CD1c-positive myeloid dendritic cell (primary cell): Measurements from ENCODE around the gene NIPAL3.
A peak's percentile ranks its signal among the peaks of the same experiment; 100 is the strongest.
"Not testable (repeated sequence)": the region's sequence is repeated elsewhere in the genome, so short reads cannot be mapped to it uniquely, and the experiment has no call there.

Experiments used
- DNase-seq: peaks from one replicate; pipeline ENCODE4 v3.0.0-alpha.2; 2016; ENCODE audit errors: extremely low spot score

NIPAL3 gene

DNA sequence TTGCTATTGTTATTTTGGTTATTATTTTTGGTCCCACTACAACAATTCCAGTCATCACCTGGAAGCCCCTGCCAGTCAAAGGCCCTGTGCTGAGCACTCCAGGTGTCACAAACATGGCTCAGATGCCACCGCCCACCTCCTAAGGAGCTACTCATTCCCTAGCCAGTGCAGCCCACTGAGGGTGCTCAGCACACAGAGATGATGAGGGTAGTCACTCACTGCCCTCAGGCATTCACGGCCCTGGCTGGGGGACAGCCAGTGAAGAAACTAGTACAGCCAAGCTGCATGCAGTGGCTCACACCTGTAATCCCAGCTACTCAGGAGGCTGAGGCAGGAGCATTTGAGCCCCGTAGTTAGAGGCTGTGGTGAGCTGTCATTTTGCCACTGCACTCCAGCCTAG lies 42.3 kb downstream of the NIPAL3 start:
- DNase-seq, result no peak

DNA sequence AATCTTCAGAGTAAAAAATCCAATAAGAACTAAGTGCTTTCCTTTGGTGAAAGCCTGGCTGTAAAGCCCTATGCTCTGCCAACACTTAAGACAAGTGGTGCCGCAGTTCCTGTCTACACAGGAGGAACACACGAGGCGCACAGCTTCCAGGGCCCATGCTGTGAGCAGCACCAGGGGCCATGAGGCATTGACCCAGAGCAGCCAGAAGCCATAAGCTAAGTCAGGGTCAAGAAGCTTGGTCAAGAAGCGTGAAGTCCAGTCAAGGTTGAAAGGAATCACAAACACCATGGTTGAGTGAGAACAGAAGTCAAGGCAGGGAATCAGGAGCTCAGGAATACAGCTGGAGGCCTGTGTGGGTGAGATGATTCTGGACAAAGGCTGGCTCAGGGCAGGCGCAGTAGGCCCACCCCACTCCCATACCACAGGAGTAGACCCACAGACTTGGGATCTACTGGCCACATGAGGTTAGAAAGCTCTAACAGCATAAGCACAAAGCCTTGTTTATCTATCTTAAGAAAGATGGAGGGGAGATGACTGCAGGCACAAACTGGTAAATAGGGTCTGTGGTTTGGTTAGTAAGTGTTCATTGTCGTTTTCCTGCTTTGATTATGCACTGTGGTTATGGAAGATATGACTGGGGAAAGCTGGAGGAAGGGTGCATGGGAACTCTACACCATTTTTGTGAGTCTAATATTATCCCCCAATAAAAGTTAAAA lies 44.1 kb downstream of the NIPAL3 start:
- DNase-seq, result no peak

GRCh38 chr1:24462128-24462527 lies 46.5 kb downstream of the NIPAL3 start:
- DNase-seq, result not testable (repeated sequence)

GRCh38 chr1:24463776-24464735 lies 48.5 kb downstream of the NIPAL3 start:
- no peak for DNase-seq

- no peak for DNase-seq
Measured at GRCh38 chr1:24465099-24465498, 49.5 kb downstream of the NIPAL3 start.

- peak; percentile 21 for DNase-seq
Measured at GRCh38 chr1:24465638-24466037, 50.0 kb downstream of the NIPAL3 start.

GRCh38 chr1:24468685-24469316 lies 53.2 kb downstream of the NIPAL3 start:
- DNase-seq, result no peak

GRCh38 chr1:24470592-24470991 lies 55.0 kb downstream of the NIPAL3 start:
- no peak for DNase-seq

DNA sequence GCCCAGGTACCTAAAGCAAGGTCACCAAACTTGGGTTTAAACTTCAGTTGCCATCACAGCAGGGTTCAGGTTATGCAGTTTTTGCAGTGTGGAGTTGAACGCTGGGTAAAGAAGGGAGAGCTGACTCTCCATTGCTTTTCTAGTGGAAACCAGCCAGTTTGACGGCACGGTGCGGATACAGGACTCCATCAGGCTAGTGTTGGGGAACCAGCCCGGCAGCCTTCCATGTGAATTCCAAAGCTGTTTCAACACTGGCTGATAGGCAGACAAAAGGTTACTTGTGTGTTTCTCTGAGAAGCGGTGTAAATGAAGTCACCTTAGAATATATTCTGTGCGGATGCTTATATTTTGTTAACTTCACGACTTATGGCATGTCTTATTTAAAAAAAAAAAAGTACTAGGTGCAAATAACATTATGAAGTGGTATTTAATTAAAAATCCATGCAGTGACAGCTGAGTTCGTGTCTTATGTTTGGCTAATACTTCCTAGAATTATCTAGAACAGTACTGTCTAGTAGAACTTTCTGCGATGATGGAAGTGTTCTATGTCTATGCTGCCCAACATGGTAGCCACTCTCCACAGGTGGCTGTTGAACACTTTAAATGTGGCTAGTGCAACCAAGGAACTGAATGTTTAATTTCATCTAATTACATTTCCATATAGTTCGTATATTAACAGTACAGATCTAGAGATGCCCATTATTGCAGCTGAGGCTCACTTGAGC lies 57.1 kb downstream of the NIPAL3 start:
- DNase-seq, result no peak

DNA sequence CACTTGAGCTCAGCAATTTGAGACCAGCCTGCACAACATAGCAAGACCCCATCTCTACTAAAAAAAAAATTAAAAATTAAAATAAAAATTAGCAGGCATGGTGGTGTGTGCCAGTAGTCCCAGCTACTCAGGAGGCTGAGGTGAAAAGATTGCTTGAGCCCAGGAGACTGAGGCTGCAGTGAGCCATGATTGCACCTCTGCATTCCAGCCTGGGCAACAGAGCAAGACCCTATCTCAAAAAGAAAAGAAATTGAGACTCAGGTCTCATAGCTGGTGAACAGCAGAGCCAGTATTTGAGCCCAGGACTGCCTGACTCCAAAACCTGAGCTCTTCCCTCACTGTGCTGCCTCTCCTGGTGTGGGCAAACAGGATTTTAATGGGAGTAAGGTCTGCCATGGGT lies 58.6 kb downstream of the NIPAL3 start:
- no peak for DNase-seq

DNA sequence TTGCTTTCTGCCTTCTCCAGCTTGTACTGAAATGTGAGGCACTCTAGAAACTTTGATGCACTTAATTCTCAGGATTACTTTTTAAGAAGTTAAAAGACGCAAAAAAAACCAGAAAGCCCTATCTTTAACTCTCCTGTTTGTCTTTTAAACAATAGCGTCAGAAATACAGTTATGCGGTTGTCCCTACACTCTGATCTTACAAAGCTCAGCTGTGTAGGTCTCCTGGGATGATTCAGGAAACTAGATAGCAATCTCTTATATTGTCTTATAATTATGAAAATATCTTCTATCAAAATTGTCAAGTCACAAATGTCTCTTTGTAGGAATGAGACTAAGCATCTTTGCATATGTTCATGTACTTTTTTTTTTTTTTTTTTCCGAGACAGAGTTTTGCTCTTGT lies 60.1 kb downstream of the NIPAL3 start:
- DNase-seq, result no peak

- DNase-seq, result no peak
Measured at GRCh38 chr1:24476571-24476970, 61.0 kb downstream of the NIPAL3 start.

- peak; percentile 26 for DNase-seq
Measured at GRCh38 chr1:24477309-24477708, 61.7 kb downstream of the NIPAL3 start.

- peak; percentile 89 for DNase-seq
Measured at GRCh38 chr1:24481101-24481500, 65.5 kb downstream of the NIPAL3 start.

- DNase-seq, result no peak
Measured at GRCh38 chr1:24481843-24482610, 66.4 kb downstream of the NIPAL3 start.

- no peak for DNase-seq
Measured at GRCh38 chr1:24483441-24483840, 67.8 kb downstream of the NIPAL3 start.

DNA sequence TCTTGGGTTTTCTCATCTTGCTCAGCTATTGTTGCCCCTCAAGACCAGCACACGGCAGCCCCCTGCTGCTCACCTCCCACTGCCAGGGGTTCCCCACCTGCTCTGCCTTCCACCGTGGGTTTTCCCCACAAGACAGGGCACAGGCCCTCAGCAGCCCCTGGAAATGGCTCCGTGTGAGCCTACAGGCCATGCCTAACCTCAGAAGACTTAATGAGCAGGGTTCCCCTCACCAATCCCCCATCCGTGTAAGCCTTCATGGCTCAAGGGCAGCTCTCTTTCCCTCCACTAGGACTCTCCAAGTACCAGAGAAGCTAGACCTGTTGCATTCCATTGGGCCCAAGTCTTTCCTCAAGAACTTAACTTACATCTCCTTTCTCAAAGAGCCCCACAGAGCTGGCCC lies 68.6 kb downstream of the NIPAL3 start:
- DNase-seq, result no peak

- no peak for DNase-seq
Measured at GRCh38 chr1:24486331-24487065, 70.9 kb downstream of the NIPAL3 start.

DNA sequence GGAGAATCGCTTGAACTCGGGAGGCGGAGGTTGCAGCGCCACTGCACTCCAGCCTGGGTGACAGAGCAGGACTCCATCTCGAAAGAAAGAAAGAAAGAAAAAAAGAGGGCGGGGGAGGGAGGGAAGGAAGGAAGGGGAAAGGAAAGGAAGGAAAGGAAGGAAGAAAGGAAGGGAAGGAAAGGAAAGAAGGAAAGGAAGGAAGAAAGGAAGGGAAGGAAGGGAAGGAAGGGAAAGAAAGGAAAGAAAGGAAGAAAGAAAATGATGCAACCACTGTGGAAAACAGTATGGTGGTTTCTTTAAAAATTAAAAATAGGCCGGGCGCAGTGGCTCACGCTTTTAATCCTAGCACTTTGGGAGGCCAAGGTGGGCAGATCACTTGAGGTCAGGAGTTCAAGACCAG lies 71.9 kb downstream of the NIPAL3 start:
- DNase-seq, result no peak

DNA sequence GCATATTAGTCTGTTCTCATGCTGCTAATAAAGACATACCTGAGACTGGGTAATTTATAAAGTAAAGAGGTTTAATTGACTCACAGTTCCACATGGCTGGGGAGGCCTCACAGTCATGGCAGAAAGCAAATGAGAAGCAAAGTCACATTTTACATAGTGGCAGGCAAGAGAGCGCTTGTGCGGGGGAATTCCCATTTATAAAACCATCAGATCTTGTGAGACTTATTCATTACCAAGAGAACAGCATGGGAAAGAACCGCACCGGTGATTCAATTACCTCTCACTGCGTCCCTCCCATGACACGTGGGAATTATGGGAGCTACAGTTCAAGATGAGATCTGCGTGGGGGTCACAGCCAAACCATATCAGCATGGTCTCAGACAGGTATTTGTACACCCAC lies 72.6 kb downstream of the NIPAL3 start:
- DNase-seq, result not testable (repeated sequence)
